HCT116 (cell line): Measurements from ENCODE around the gene VANGL2.

ENCODE experiments used
- CEBPB ChIP-seq: IDR thresholded peaks from 2 replicates; pipeline ENCODE4 v1.6.1; 2012; ENCODE audit warnings: low read depth
- JUND ChIP-seq: IDR thresholded peaks from 2 replicates; pipeline ENCODE4 v1.6.1; 2012
- POLR2A ChIP-seq: IDR thresholded peaks from 2 replicates; pipeline ENCODE4 v1.7.0; 2011; ENCODE audit warnings: borderline replicate concordance; ENCODE audit not compliant: insufficient read depth, insufficient read length; ENCODE audit errors: extremely low read depth
- POLR2AphosphoS5 ChIP-seq: IDR thresholded peaks from 2 replicates; pipeline ENCODE4 v1.6.1; 2011; ENCODE audit warnings: mild to moderate bottlenecking, low read depth, low read length, moderate library complexity
- RAD21 ChIP-seq: IDR thresholded peaks from 2 replicates; pipeline ENCODE4 v1.6.1; 2012; ENCODE audit warnings: low read depth, mild to moderate bottlenecking
- TF ChIP-seq, protein P1 (sequence below), 3 experiments: fragments of 200-600 bp in 1 of 3; sonication (generic) in 1 of 3; IDR thresholded peaks in 2 of 3; conservative IDR thresholded peaks in 1 of 3; 2 replicates each; pipeline ENCODE4 v1.5.1; 2012 to 2017; ENCODE audit warnings: low read depth in 2 of 3, low read length in 2 of 3, antibody characterized with exemption in 1 of 3, borderline replicate concordance in 1 of 3, control low read depth in 1 of 3, mild to moderate bottlenecking in 1 of 3, mixed read lengths in 1 of 3, mixed run types in 1 of 3, moderate library complexity in 1 of 3; ENCODE audit not compliant: insufficient read depth in 1 of 3
- TF ChIP-seq, protein P2 (sequence below): IDR thresholded peaks from 2 replicates; pipeline ENCODE4 v1.6.1; 2011; ENCODE audit warnings: mild to moderate bottlenecking, low read length, moderate library complexity; ENCODE audit not compliant: insufficient replicate concordance; ENCODE audit errors: extremely low read depth

DNA sequence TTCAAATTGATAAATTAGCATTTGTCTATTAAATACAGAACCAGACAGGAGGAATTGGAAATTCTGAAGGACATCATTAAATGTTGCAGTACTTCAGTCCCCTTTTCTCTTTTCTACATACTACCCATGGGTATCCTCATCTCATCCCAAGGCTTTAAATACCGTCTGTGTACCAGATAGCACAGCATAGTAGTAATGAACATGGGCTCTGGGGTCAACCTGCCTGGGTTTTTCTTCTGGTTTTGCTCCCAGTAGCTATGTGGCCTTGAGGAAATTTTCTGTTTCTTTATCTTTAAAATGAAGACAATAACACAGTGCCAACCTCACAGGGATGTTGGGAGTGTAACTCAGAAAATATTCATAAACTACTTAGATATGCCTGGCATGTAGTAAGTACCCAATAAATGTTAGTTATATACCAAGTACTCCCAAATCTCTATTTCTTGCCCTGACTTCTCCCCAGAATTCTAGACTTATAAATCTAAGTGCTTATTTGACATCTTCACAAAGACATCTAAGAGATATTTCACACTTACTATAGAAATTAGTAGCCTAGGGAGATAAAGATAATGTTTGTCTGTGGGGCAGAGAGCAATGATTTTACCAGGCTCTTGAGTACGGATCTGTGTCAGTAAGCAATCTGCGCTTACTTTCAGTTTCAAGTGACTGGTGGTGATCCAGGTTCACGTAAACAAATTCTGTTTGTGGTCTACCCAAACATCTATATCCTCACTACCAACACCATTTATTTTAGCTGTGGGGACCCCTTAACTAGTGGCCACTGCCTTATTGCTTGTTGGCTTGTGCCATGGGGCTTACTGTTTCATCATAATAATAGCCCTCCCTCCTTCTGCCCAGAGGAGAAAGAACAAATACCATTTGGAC lies 37.3 kb downstream of the VANGL2 start:
- TF ChIP-seq, protein P1, sequence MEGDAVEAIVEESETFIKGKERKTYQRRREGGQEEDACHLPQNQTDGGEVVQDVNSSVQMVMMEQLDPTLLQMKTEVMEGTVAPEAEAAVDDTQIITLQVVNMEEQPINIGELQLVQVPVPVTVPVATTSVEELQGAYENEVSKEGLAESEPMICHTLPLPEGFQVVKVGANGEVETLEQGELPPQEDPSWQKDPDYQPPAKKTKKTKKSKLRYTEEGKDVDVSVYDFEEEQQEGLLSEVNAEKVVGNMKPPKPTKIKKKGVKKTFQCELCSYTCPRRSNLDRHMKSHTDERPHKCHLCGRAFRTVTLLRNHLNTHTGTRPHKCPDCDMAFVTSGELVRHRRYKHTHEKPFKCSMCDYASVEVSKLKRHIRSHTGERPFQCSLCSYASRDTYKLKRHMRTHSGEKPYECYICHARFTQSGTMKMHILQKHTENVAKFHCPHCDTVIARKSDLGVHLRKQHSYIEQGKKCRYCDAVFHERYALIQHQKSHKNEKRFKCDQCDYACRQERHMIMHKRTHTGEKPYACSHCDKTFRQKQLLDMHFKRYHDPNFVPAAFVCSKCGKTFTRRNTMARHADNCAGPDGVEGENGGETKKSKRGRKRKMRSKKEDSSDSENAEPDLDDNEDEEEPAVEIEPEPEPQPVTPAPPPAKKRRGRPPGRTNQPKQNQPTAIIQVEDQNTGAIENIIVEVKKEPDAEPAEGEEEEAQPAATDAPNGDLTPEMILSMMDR (IDR thresholded peaks at IDR 0.05 in 2 of 3, conservative IDR thresholded peaks at IDR 0.05 in 1 of 3; ENCODE audit: borderline replicate concordance in 1 of 3, insufficient read depth in 1 of 3, low read depth in 2 of 3, low read length in 2 of 3) = no peak
- TF ChIP-seq JUND = no peak
- TF ChIP-seq RAD21 = no peak
- TF ChIP-seq, protein P2, sequence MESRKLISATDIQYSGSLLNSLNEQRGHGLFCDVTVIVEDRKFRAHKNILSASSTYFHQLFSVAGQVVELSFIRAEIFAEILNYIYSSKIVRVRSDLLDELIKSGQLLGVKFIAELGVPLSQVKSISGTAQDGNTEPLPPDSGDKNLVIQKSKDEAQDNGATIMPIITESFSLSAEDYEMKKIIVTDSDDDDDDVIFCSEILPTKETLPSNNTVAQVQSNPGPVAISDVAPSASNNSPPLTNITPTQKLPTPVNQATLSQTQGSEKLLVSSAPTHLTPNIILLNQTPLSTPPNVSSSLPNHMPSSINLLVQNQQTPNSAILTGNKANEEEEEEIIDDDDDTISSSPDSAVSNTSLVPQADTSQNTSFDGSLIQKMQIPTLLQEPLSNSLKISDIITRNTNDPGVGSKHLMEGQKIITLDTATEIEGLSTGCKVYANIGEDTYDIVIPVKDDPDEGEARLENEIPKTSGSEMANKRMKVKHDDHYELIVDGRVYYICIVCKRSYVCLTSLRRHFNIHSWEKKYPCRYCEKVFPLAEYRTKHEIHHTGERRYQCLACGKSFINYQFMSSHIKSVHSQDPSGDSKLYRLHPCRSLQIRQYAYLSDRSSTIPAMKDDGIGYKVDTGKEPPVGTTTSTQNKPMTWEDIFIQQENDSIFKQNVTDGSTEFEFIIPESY = no peak
- no peak for TF ChIP-seq POLR2AphosphoS5
- TF ChIP-seq CEBPB = no peak
- no peak for TF ChIP-seq POLR2A
